Thoracic aorta (tissue), 2 donors: ENCODE measurements around the gene JAKMIP1. TPM values are rescaled to one million over a fixed set of nuclear protein-coding genes. Genes with fewer than 3 reads are reported as not detected.

ENCODE experiments used
- ATAC-seq: fragments of 150-250 bp; one replicate; pipeline ENCODE4 v1.8.0; 2017; ENCODE audit warnings: low read depth; ENCODE audit not compliant: insufficient number of reproducible peaks, low FRiP score
- DNase-seq: peaks from one replicate; pipeline ENCODE4 v3.0.0-alpha.2; 2020; ENCODE audit warnings: low spot score
- H3K27ac ChIP-seq, 2 donors: fragments of 200-600 bp; sonication (generic); 1 replicate in 1 of 2; 2 replicates in 1 of 2; pipeline ENCODE4 v1.5.1; 2016; ENCODE audit warnings: mild to moderate bottlenecking in 2 of 2, moderate library complexity in 2 of 2
- H3K27me3 ChIP-seq: fragments of 200-600 bp; sonication (generic); replicated peaks from 2 replicates; pipeline ENCODE4 v1.6.0; 2016; ENCODE audit warnings: mild to moderate bottlenecking; ENCODE audit not compliant: insufficient read depth
- H3K36me3 ChIP-seq: fragments of 200-600 bp; sonication (generic); one replicate; pipeline ENCODE4 v1.5.1; 2016
- H3K4me1 ChIP-seq, 2 donors: fragments of 200-600 bp; sonication (generic); 1 replicate in 1 of 2; 2 replicates in 1 of 2; pipeline versions ENCODE4 v1.5.1 to v1.6.0; 2016; ENCODE audit warnings: low read depth in 2 of 2, mild to moderate bottlenecking in 1 of 2; ENCODE audit not compliant: control insufficient read depth in 1 of 2
- H3K4me3 ChIP-seq: fragments of 200-600 bp; sonication (generic); 2 replicates; pipeline ENCODE4 v1.5.1; 2016; ENCODE audit warnings: mild to moderate bottlenecking
- H3K9me3 ChIP-seq: fragments of 200-600 bp; sonication (generic); 2 replicates; pipeline ENCODE4 v1.5.1; 2016
- total RNA-seq, 2 donors: library from RNA; depleted of rRNA; stranded (reverse); fragments of >200 nt; gene quantifications; one replicate each; pipeline versions ENCODE4 v1.1.0 to v1.2.3, GENCODE V29; 2016
- TF ChIP-seq, protein P1 (sequence below): fragments of 200-600 bp; sonication (generic); IDR thresholded peaks from one replicate; pipeline ENCODE4 v1.5.1; 2019; ENCODE audit warnings: antibody characterized with exemption

Gene JAKMIP1
- total RNA-seq, 2 donors from 2014 or later, result 0.28 to 0.81 TPM

DNA sequence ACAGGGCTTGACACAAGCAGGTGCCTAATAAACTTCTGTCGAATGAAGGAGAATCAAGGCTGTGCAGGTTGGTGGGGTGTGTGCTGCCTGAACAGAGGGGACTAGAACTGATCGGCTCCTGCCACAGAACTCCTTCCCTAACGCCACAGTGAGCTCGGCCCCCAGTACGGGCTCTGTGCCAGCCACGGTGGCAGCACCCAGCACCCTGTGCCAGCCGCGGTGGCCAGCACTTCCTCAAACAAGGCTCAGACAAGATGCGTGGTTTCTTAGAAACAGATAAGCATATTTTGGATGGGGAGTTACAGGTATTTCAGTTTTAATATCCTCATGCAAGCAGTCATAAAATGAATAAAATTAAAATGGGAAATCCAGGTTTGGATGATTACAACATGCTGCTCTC lies 156.1 kb downstream of the JAKMIP1 start:
- ATAC-seq (no peak), DNase-seq (no peak)
- H3K27ac ChIP-seq, result no peak overlapping the region
- no peaks in the 10 kb centered on the region for H3K4me1 ChIP-seq
- no peaks in the 10 kb centered on the region for H3K36me3 ChIP-seq
- TF ChIP-seq, protein P1, sequence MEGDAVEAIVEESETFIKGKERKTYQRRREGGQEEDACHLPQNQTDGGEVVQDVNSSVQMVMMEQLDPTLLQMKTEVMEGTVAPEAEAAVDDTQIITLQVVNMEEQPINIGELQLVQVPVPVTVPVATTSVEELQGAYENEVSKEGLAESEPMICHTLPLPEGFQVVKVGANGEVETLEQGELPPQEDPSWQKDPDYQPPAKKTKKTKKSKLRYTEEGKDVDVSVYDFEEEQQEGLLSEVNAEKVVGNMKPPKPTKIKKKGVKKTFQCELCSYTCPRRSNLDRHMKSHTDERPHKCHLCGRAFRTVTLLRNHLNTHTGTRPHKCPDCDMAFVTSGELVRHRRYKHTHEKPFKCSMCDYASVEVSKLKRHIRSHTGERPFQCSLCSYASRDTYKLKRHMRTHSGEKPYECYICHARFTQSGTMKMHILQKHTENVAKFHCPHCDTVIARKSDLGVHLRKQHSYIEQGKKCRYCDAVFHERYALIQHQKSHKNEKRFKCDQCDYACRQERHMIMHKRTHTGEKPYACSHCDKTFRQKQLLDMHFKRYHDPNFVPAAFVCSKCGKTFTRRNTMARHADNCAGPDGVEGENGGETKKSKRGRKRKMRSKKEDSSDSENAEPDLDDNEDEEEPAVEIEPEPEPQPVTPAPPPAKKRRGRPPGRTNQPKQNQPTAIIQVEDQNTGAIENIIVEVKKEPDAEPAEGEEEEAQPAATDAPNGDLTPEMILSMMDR, result no peak
- no peaks in the 10 kb centered on the region for H3K9me3 ChIP-seq
- no peak overlapping the region for H3K4me3 ChIP-seq
- H3K27me3 ChIP-seq, result no peaks in the 10 kb centered on the region

DNA sequence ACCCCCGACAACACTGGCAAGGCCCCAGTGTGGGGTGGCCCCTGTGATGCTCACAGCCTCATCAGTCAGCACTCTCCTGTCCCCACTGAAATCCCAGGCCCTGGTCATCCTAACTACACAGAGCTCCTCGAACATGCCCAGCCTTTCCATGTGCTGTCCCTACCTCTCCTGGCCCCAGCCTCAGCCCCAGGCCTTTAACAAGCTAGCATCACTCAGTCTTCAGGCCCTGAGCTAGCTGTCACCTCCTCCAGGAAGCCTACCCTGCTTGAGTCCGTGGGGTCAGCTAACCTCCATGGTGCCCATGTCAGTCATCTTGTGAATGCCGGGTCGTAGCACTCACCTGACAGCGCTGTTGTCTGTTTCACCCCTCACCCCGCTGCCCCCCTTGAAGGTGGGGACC lies 156.5 kb downstream of the JAKMIP1 start:
- ATAC-seq (no peak), DNase-seq (no peak)
- Histone ChIP-seq H3K27ac (no peak overlapping the region), H3K36me3 (no peaks in the 10 kb centered on the region), H3K4me1 (no peaks in the 10 kb centered on the region), H3K4me3 (no peak overlapping the region), H3K9me3 (no peaks in the 10 kb centered on the region), H3K27me3 (no peaks in the 10 kb centered on the region)
- TF ChIP-seq, protein P1, result no peak

DNA sequence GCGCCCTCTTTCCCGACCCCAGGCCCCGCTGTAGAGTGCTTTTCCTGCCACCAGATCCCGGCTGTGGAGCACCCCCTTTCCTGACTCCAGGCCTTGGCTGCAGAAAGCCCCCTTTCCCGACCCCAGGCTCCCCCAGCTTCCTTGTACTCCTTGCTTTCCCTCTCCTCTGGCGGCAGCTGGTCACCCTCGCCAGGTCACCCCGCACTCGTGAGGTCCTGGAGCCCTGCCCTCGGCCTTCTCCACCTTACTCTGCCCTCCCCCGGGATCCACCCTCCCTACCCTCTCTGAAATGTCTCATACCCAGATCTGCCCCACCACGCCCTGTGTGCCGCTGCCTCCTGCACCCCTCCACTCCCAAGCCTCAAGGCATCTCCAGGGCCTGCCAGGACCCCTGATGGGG lies 157.2 kb downstream of the JAKMIP1 start:
- Histone ChIP-seq H3K4me1 (no peaks in the 10 kb centered on the region), H3K9me3 (no peaks in the 10 kb centered on the region), H3K27ac (no peak overlapping the region), H3K36me3 (no peaks in the 10 kb centered on the region), H3K4me3 (no peak overlapping the region), H3K27me3 (no peaks in the 10 kb centered on the region)
- TF ChIP-seq, protein P1, result no peak
- ATAC-seq (no peak), DNase-seq (no peak)

DNA sequence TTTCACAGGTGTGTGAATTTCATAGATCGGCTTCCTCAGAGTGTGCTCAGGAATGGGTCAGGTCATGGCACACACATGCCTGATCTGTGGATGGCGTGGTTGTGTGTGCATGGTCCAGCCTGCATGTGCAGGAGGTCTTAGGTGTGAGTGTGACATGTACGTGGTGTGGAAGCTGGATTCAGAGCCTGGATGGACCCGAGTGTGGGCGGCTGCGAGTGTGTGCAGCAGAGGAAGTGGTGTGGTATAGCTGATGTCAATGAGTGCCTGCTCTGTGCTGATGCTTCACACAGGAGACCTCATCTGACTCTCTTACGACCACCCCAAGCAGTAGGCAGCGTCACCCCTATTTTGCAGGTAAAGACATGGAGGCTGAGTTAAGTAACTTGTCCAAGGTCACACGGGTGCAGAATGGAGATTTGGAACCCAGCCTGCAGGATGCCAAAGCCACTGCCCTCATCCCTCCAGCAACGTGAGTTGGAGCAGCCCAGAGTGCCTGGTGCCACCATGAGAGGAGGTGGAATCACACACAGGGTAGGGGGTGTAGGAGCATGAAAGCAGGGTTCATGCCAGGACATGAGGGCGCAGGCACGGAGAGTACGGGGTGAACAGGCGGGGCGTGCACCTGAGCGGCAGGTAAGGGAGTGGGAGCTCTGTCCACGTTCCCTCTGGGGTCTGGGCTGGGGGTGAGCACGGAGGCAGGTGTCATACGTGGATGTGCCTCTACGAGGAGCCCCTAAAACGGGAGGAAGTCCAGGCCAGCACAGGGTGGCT lies 157.9 kb downstream of the JAKMIP1 start:
- Histone ChIP-seq H3K9me3 (no peaks in the 10 kb centered on the region), H3K27me3 (no peaks in the 10 kb centered on the region), H3K4me3 (no peak overlapping the region), H3K36me3 (no peaks in the 10 kb centered on the region), H3K4me1 (no peaks in the 10 kb centered on the region), H3K27ac (no peak overlapping the region)
- DNase-seq (no peak), ATAC-seq (no peak)
- TF ChIP-seq, protein P1, result no peak

DNA sequence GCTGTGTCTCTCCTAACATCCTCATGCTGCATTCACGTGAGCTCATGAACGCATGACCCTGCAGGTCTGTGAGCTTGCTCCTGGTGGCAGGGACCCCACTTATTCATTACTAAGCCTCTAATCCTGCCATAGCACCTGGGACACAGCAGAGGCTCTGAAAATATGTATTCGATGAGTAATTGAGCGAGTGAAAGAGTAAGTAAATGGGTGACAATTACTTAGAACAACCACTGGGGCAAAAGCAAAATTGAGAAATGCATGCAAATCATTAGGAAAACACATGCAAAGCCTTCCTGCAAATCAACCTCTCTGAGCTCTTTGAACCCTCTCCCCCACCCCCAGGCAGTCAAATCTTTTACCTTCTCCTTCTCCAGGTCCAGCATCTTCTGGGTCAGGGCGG lies 158.5 kb downstream of the JAKMIP1 start:
- Histone ChIP-seq H3K4me1 (no peaks in the 10 kb centered on the region), H3K27me3 (no peaks in the 10 kb centered on the region), H3K27ac (no peak overlapping the region), H3K4me3 (no peak overlapping the region), H3K36me3 (no peaks in the 10 kb centered on the region), H3K9me3 (no peaks in the 10 kb centered on the region)
- no peak for DNase-seq
- TF ChIP-seq, protein P1, result no peak
- ATAC-seq, result no peak
